CD14-positive monocyte (primary cell): ENCODE data around the gene UBASH3B. TPM values are rescaled to one million over a fixed set of nuclear protein-coding genes. Genes with fewer than 3 reads are reported as not detected.

Experiments used
- DNase-seq, 3 donors: peaks; one replicate each; pipeline ENCODE4 v3.0.0-alpha.2; 2011 to 2022
- H2AFZ ChIP-seq: 2 replicates; pipeline ENCODE4 v1.6.0; 2012; ENCODE audit warnings: mild to moderate bottlenecking, low read depth, low read length, inconsistent platforms; ENCODE audit not compliant: insufficient read depth, poor library complexity, severe bottlenecking
- H3K27ac ChIP-seq, 2 donors: 1 replicate in 1 of 2; 2 replicates in 1 of 2; pipeline ENCODE4 v1.5.1; 2012 to 2013; ENCODE audit warnings: low read length in 2 of 2, control low read depth in 1 of 2, inconsistent platforms in 1 of 2, low read depth in 1 of 2, mild to moderate bottlenecking in 1 of 2
- H3K27me3 ChIP-seq, 2 donors: one replicate each; pipeline versions ENCODE4 v1.6.0 to v1.6.1; 2011 to 2013; ENCODE audit warnings: low read length in 2 of 2; ENCODE audit not compliant: control insufficient read depth in 2 of 2, insufficient read depth in 2 of 2
- H3K36me3 ChIP-seq, 2 donors: replicated peaks in 1 of 2; 1 replicate in 1 of 2; 2 replicates in 1 of 2; pipeline versions ENCODE4 v1.5.1 to v1.6.1; 2012 to 2013; ENCODE audit warnings: low read length in 2 of 2, control low read depth in 1 of 2, inconsistent platforms in 1 of 2, mild to moderate bottlenecking in 1 of 2; ENCODE audit not compliant: insufficient read depth in 2 of 2, control insufficient read depth in 1 of 2
- H3K4me1 ChIP-seq, 2 donors: 1 replicate in 1 of 2; 2 replicates in 1 of 2; pipeline versions ENCODE4 v1.5.1 to v1.6.1; 2012 to 2013; ENCODE audit warnings: low read length in 2 of 2, control low read depth in 1 of 2, inconsistent platforms in 1 of 2, mild to moderate bottlenecking in 1 of 2, moderate library complexity in 1 of 2; ENCODE audit not compliant: insufficient read depth in 2 of 2, control insufficient read depth in 1 of 2
- H3K4me2 ChIP-seq: replicated peaks from 2 replicates; pipeline ENCODE3; 2012; ENCODE audit warnings: low read length, moderate library complexity, mild to moderate bottlenecking; ENCODE audit not compliant: poor library complexity, severe bottlenecking; ENCODE audit errors: extremely low read depth
- H3K4me3 ChIP-seq, 3 experiments: fragments of 200-600 bp in 1 of 3; sonication (generic) in 1 of 3; replicated peaks in 1 of 3; 1 replicate in 2 of 3; 2 replicates in 1 of 3; pipeline ENCODE4 v1.5.1; 2011 to 2013; ENCODE audit warnings: low read length in 3 of 3, mild to moderate bottlenecking in 3 of 3, control low read depth in 2 of 3, low read depth in 2 of 3, inconsistent platforms in 1 of 3, moderate library complexity in 1 of 3
- H3K79me2 ChIP-seq: 2 replicates; pipeline ENCODE4 v1.6.0; 2012; ENCODE audit warnings: mild to moderate bottlenecking, control low read depth, inconsistent platforms, low read length, moderate library complexity; ENCODE audit not compliant: insufficient read depth
- H3K9ac ChIP-seq: 2 replicates; pipeline ENCODE4 v1.6.0; 2017; ENCODE audit warnings: low read length, mild to moderate bottlenecking; ENCODE audit not compliant: insufficient read depth, poor library complexity, severe bottlenecking
- H3K9me3 ChIP-seq, 2 donors: replicated peaks in 1 of 2; 1 replicate in 1 of 2; 2 replicates in 1 of 2; pipeline versions ENCODE4 v1.5.1 to v1.6.1; 2012 to 2013; ENCODE audit warnings: low read length in 2 of 2, control low read depth in 1 of 2; ENCODE audit not compliant: control insufficient read depth in 1 of 2, insufficient read depth in 1 of 2
- H4K20me1 ChIP-seq: 2 replicates; pipeline ENCODE4 v1.6.0; 2012; ENCODE audit warnings: mild to moderate bottlenecking, low read length, control low read depth, moderate library complexity; ENCODE audit not compliant: insufficient read depth
- H3K27ac Mint-ChIP-seq, 7 donors: one replicate each; pipeline ENCODE4 v1.8.0; 2020; ENCODE audit warnings: mild to moderate bottlenecking in 7 of 7, mixed read lengths in 7 of 7, moderate library complexity in 6 of 7, inconsistent platforms in 2 of 7
- H3K27me3 Mint-ChIP-seq, 3 donors: one replicate each; pipeline ENCODE4 v1.8.0; 2021 to 2022; ENCODE audit warnings: low read depth in 3 of 3, mild to moderate bottlenecking in 3 of 3, mixed read lengths in 3 of 3, moderate library complexity in 3 of 3, inconsistent platforms in 1 of 3
- H3K36me3 Mint-ChIP-seq, 2 donors: one replicate each; pipeline ENCODE4 v1.8.0; 2020; ENCODE audit warnings: mixed read lengths in 2 of 2, inconsistent platforms in 1 of 2, mild to moderate bottlenecking in 1 of 2
- H3K4me1 Mint-ChIP-seq: one replicate; pipeline ENCODE4 v1.8.0; 2020; ENCODE audit warnings: mild to moderate bottlenecking, mixed read lengths
- H3K4me3 Mint-ChIP-seq, 2 donors: one replicate each; pipeline ENCODE4 v1.8.0; 2020; ENCODE audit warnings: mild to moderate bottlenecking in 2 of 2, mixed read lengths in 2 of 2, moderate library complexity in 1 of 2
- H3K9me3 Mint-ChIP-seq, 7 donors: one replicate each; pipeline ENCODE4 v1.8.0; 2020 to 2022; ENCODE audit warnings: mixed read lengths in 7 of 7, mild to moderate bottlenecking in 6 of 7, moderate library complexity in 6 of 7, inconsistent platforms in 2 of 7
- CTCF ChIP-seq: fragments of 200-600 bp; IDR thresholded peaks from one replicate; pipeline ENCODE4 v1.8.0; 2022; ENCODE audit warnings: antibody characterized with exemption, mild to moderate bottlenecking
- WGBS: methylation state at CpG from one replicate; pipeline ENCODE4 v1.1.5; 2013; ENCODE audit warnings: missing lambda C conversion rate; ENCODE audit not compliant: insufficient coverage; 5-methylcytosine and 5-hydroxymethylcytosine counted together
- intact Hi-C, 2 donors: fragments of 100-400 bp; cut with micrococcal nuclease; formaldehyde crosslinking; loops; one replicate each; pipeline versions ENCODE4 v1.15.0 to v1.15.1; 2023
- polyA plus RNA-seq, 3 donors: library from polyadenylated mRNA; depleted of rRNA in 1 of 3; unstranded in 2 of 3; stranded (reverse) in 1 of 3; fragments of 300-500 nt in 2 of 3; fragments of >200 nt in 1 of 3; fragmentation: Illumina TruSeq in 2 of 3; gene quantifications; 1 replicate in 2 of 3; 2 replicates in 1 of 3; pipeline ENCODE4 v1.2.3, GENCODE V29; 2012 to 2021

UBASH3B gene
- polyA plus RNA-seq, 3 donors: 3.3 to 13.5 (median 7.1) TPM

- H2AFZ ChIP-seq: no peak overlapping the region
- Mint-ChIP-seq H3K36me3 (peaks cover 11 to 13% of the 10 kb centered on the region in 2 donors), H3K4me3 (no peak overlapping the region), H3K4me1 (peaks cover 36% of the 10 kb centered on the region), H3K9me3 (no peaks in the 10 kb centered on the region), H3K27me3 (no peaks in the 10 kb centered on the region), H3K27ac (peak overlapping the region in 1 of 7 donors; percentile 59)
- no CpG with 5 or more reads among the region's 4 CpGs for WGBS
- no peak overlapping the region for H3K9ac ChIP-seq
- no peak overlapping the region for H3K4me2 ChIP-seq
- intact Hi-C loops: loop anchor here in 1 of 2 donors (10.0 kb wide), 1 partner anchor 72 kb away; no protein-coding TSS in a partner anchor
- H3K4me1 ChIP-seq: peaks cover 0 to 8% of the 10 kb centered on the region in 2 donors
- H3K79me2 ChIP-seq: peaks cover 88% of the 10 kb centered on the region
- no peaks in the 10 kb centered on the region for H3K36me3 ChIP-seq
- no peaks in the 10 kb centered on the region for H3K27me3 ChIP-seq
- DNase-seq: no peak
- no peak overlapping the region for H3K27ac ChIP-seq
- TF ChIP-seq CTCF: no peak
- no peak overlapping the region for H3K4me3 ChIP-seq
- no peaks in the 10 kb centered on the region for H3K9me3 ChIP-seq
- H4K20me1 ChIP-seq: peaks cover 7% of the 10 kb centered on the region
These were observed 26.9 kb downstream of the UBASH3B start for GRCh38 chr11:122682464-122682863.

- no CpG with 5 or more reads among the region's 2 CpGs for WGBS
- DNase-seq: no peak
- Mint-ChIP-seq H3K27ac (peak overlapping the region in 1 of 7 donors; percentile 6), H3K4me3 (no peak overlapping the region), H3K9me3 (no peaks in the 10 kb centered on the region), H3K27me3 (no peaks in the 10 kb centered on the region), H3K4me1 (peaks cover 48% of the 10 kb centered on the region), H3K36me3 (peaks cover 11 to 13% of the 10 kb centered on the region in 2 donors)
- Histone ChIP-seq H3K27ac (no peak overlapping the region), H2AFZ (no peak overlapping the region), H3K36me3 (no peaks in the 10 kb centered on the region), H3K9ac (no peak overlapping the region), H3K27me3 (no peaks in the 10 kb centered on the region), H4K20me1 (peaks cover 7% of the 10 kb centered on the region), H3K4me3 (no peak overlapping the region), H3K9me3 (no peaks in the 10 kb centered on the region), H3K4me2 (no peak overlapping the region), H3K4me1 (peaks cover 16 to 17% of the 10 kb centered on the region in 2 donors), H3K79me2 (peaks cover 84% of the 10 kb centered on the region)
- no peak for TF ChIP-seq CTCF
- intact Hi-C loops: loop anchor here in 1 of 2 donors (10.0 kb wide), 1 partner anchor 70 kb away; no protein-coding TSS in a partner anchor
These were observed 29.5 kb downstream of the UBASH3B start for GRCh38 chr11:122685041-122685440.
